ENCODE results near the gene KCNK17. TPM values are rescaled to one million over a fixed set of nuclear protein-coding genes. Genes with fewer than 3 reads are reported as not detected.

The KCNK17 gene
- total and polyA plus RNA-seq, 2 of the 8 experiments (the other 6 are each of a cell fraction or from before 2014, with no cell fraction given) = 2.9 to 3.4 TPM

- TF ChIP-seq EP300 (IDR thresholded peaks at IDR 0.05; ENCODE audit: borderline replicate concordance in 1 of 2, low read depth in 2 of 2, low read length in 2 of 2) (no peak), EGR1 (IDR thresholded peaks at IDR 0.05; ENCODE audit: borderline replicate concordance, low read depth, low read length) (no peak), SIX5 (IDR thresholded peaks at IDR 0.05; ENCODE audit: low read depth, low read length) (no peak), NRF1 (IDR thresholded peaks at IDR 0.05; ENCODE audit: low read depth, low read length) (no peak), CBX8 (IDR thresholded peaks at IDR 0.05; ENCODE audit: borderline replicate concordance, low read depth, low read length) (no peak), SUZ12 (IDR thresholded peaks at IDR 0.05; ENCODE audit: low read length) (no peak), FOSL1 (IDR thresholded peaks at IDR 0.05; ENCODE audit: insufficient read depth, low read depth, low read length) (no peak)
These were observed 34.7 kb downstream of the KCNK17 start (continued) for GRCh38 chr6:39279539-39279938.

Data from H1 (cell line).